ENCODE results near the gene PLD3. TPM values are rescaled to one million over a fixed set of nuclear protein-coding genes. Genes with fewer than 3 reads are reported as not detected.

The PLD3 gene
- total RNA-seq, 1 experiment from 2014 or later = 146 TPM

DNA sequence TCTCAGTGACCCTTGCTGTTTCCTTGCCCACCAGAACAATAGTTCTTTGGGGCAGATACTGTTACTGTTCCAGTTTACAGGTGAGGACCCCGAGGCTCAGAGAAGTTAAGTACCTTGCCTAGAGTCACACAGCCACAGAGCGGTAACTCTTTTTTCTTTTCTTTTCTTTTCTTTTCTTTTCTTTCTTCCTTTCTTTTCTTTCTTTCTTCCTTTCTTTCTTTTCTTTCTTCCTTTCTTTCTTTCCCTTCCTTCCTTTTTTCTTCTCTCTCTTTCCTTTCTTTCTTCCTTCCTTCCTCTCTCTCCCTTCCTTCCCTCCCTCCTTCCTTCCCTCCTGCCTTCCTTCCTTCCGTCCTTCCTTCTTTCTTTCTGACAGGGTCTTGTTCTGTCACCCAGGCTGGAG is 69.5 kb downstream of the PLD3 start:
- H3K9me2 ChIP-seq (ENCODE audit: insufficient read depth) = no peaks in the 10 kb centered on the region
- BruUV-seq (replicated peaks) = no TSS peak
- no peak overlapping the region for H2AFZ ChIP-seq
- peaks cover 12% of the 10 kb centered on the region for H3K4me1 ChIP-seq (replicated peaks; ENCODE audit: insufficient read depth)
- peaks cover 9% of the 10 kb centered on the region; the same call in 1 of the 2 replicates for H3K79me2 ChIP-seq (ENCODE audit: low read depth)
- H3K36me3 ChIP-seq (ENCODE audit: low read depth) = no peaks in the 10 kb centered on the region
- H3K4me2 ChIP-seq = no peak overlapping the region
- CTCF ChIA-PET = no interaction called here
- intact Hi-C loops (cut with micrococcal nuclease; ENCODE audit: unreplicated experiment) = no loop called here
- no peak overlapping the region for H3K27ac ChIP-seq
- DNase-seq = no peak
- no peaks in the 10 kb centered on the region for H4K20me1 ChIP-seq (ENCODE audit: insufficient read depth)
- no peak overlapping the region for H3K4me3 ChIP-seq
- TF ChIP-seq, protein P1, sequence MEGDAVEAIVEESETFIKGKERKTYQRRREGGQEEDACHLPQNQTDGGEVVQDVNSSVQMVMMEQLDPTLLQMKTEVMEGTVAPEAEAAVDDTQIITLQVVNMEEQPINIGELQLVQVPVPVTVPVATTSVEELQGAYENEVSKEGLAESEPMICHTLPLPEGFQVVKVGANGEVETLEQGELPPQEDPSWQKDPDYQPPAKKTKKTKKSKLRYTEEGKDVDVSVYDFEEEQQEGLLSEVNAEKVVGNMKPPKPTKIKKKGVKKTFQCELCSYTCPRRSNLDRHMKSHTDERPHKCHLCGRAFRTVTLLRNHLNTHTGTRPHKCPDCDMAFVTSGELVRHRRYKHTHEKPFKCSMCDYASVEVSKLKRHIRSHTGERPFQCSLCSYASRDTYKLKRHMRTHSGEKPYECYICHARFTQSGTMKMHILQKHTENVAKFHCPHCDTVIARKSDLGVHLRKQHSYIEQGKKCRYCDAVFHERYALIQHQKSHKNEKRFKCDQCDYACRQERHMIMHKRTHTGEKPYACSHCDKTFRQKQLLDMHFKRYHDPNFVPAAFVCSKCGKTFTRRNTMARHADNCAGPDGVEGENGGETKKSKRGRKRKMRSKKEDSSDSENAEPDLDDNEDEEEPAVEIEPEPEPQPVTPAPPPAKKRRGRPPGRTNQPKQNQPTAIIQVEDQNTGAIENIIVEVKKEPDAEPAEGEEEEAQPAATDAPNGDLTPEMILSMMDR (conservative IDR thresholded peaks at IDR 0.05) = no peak
- no peak for TF ChIP-seq EZH2 (IDR thresholded peaks at IDR 0.05; ENCODE audit: low read depth)
- POLR2A ChIA-PET (ENCODE audit: unreplicated experiment) = no interaction called here
- no peaks in the 10 kb centered on the region for H3K9me3 ChIP-seq (ENCODE audit: insufficient read depth, low read depth)
- peaks cover 18% of the 10 kb centered on the region for H3F3A ChIP-seq (ENCODE audit: insufficient read depth, low read depth)
- no peaks in the 10 kb centered on the region for H3K27me3 ChIP-seq (ENCODE audit: insufficient read depth, low read depth)

DNA sequence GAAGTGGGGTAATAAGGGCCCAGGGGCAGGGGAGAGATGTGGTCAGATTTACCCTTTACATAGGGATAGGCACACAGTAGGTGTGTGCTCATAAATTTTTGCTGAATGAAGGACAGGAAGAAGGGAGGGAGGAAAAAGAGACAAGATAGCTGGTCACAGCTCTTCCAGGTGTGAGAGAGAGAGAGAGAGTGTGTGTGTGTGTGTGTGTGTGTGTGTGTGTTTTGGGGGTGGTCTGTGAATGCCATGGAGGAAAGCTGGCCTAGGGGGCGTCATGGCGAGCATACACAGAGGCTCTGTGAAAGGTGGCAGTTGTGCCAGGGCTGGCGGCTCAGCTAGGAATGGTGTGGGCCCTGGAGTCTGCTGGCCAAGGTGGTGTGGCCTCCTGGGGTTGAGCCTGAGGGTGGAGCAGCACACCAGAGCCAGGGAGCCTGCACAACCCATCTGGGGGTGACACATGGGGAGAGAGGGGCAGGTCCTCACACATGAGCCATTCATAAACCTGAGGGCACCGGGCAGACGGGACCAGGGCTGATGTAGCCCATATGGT is 70.6 kb downstream of the PLD3 start:
- Histone ChIP-seq H2AFZ (no peak overlapping the region), H3K27ac (no peak overlapping the region), H3K4me2 (no peak overlapping the region), H4K20me1 (ENCODE audit: insufficient read depth) (no peaks in the 10 kb centered on the region), H3K4me3 (no peak overlapping the region), H3K9me2 (ENCODE audit: insufficient read depth) (no peaks in the 10 kb centered on the region), H3K36me3 (ENCODE audit: low read depth) (no peaks in the 10 kb centered on the region), H3K27me3 (ENCODE audit: insufficient read depth, low read depth) (no peaks in the 10 kb centered on the region), H3F3A (ENCODE audit: insufficient read depth, low read depth) (peaks cover 18% of the 10 kb centered on the region), H3K9me3 (ENCODE audit: insufficient read depth, low read depth) (no peaks in the 10 kb centered on the region), H3K79me2 (ENCODE audit: low read depth) (peaks cover 20% of the 10 kb centered on the region), H3K4me1 (replicated peaks; ENCODE audit: insufficient read depth) (peaks cover 12% of the 10 kb centered on the region)
- CTCF ChIA-PET = no interaction called here
- POLR2A ChIA-PET (ENCODE audit: unreplicated experiment) = no interaction called here
- no peak for TF ChIP-seq EZH2 (IDR thresholded peaks at IDR 0.05; ENCODE audit: low read depth)
- TF ChIP-seq, protein P1 (conservative IDR thresholded peaks at IDR 0.05) = no peak
- BruUV-seq (replicated peaks) = no TSS peak
- intact Hi-C loops (cut with micrococcal nuclease; ENCODE audit: unreplicated experiment) = no loop called here
- no peak for DNase-seq

DNA sequence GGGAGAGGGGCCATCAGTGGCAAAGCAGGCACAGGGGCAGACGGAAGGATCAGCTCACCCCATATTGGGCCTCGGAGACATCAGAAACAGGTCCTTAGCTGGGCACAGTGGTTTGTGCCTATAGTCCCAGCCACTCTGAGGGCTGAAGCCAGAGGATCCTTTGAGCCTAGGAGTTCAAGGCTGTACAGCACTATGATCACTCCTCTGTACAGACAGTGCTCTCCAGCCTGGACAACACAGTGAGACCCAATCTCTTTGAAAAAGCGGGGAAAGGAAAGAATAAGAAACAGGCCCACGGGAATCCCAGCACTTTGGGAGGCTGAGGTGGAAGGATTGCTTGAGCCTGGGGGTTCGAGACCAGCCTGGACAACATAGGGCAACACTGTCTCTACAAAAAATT is 71.3 kb downstream of the PLD3 start:
- intact Hi-C loops (cut with micrococcal nuclease; ENCODE audit: unreplicated experiment) = loop anchor here (2.0 to 10.0 kb wide), 2 partner anchors 45 to 105 kb away; partner anchors contain the start of gene BLVRB
- H3F3A ChIP-seq (ENCODE audit: insufficient read depth, low read depth) = peaks cover 18% of the 10 kb centered on the region
- peaks cover 25% of the 10 kb centered on the region for H3K79me2 ChIP-seq (ENCODE audit: low read depth)
- no peaks in the 10 kb centered on the region for H3K9me2 ChIP-seq (ENCODE audit: insufficient read depth)
- H3K9me3 ChIP-seq (ENCODE audit: insufficient read depth, low read depth) = no peaks in the 10 kb centered on the region
- no peaks in the 10 kb centered on the region for H3K36me3 ChIP-seq (ENCODE audit: low read depth)
- no peak overlapping the region for H2AFZ ChIP-seq
- no peak for TF ChIP-seq EZH2 (IDR thresholded peaks at IDR 0.05; ENCODE audit: low read depth)
- TF ChIP-seq, protein P1 (conservative IDR thresholded peaks at IDR 0.05) = no peak
- CTCF ChIA-PET = interaction anchor here (0.6 to 1.0 kb wide), 4 partner anchors 15 to 281 kb away, joined by 3 to 12 read pairs (median 6); no protein-coding TSS in a partner anchor
- POLR2A ChIA-PET (ENCODE audit: unreplicated experiment) = interaction anchor here (1.0 kb wide), 1 partner anchor 45 kb away, joined by 6 read pairs; no protein-coding TSS in a partner anchor
- no peaks in the 10 kb centered on the region for H3K27me3 ChIP-seq (ENCODE audit: insufficient read depth, low read depth)
- H4K20me1 ChIP-seq (ENCODE audit: insufficient read depth) = no peaks in the 10 kb centered on the region
- H3K4me2 ChIP-seq = no peak overlapping the region
- no TSS peak for BruUV-seq (replicated peaks)
- H3K4me3 ChIP-seq = no peak overlapping the region
- no peak for DNase-seq
- H3K27ac ChIP-seq = no peak overlapping the region
- H3K4me1 ChIP-seq (replicated peaks; ENCODE audit: insufficient read depth) = peaks cover 12% of the 10 kb centered on the region

All from PC-9 (cell line).